ENCODE results near the gene MDFIC. TPM values are rescaled to one million over a fixed set of nuclear protein-coding genes. Genes with fewer than 3 reads are reported as not detected.
A peak's percentile ranks its signal among the peaks of the same experiment; 100 is the strongest.

MDFIC gene
- total and polyA plus RNA-seq, 12 donors = 11.4 to 172 (median 53.4) TPM

GRCh38 chr7:115052706-115053105, 130.8 kb downstream of the MDFIC start:
- H3K27ac ChIP-seq = no peak overlapping the region
- WGBS, 4 donors = 81 to 92% (median 89%) methylated on average over 4 of the region's 4 CpGs
- TF ChIP-seq POLR2A (IDR thresholded peaks at IDR 0.05) (no peak), CTCF (IDR thresholded peaks at IDR 0.05) (no peak)
- no peaks in the 10 kb centered on the region for H3K9me3 ChIP-seq (replicated peaks in 1 of 3)
- H3K4me3 ChIP-seq = no peak overlapping the region
- H3K36me3 ChIP-seq (replicated peaks in 1 of 2) = no peaks in the 10 kb centered on the region
- no peaks in the 10 kb centered on the region for H3K4me1 ChIP-seq (replicated peaks in 1 of 2)
- intact Hi-C loops (cut with DNase I) = no loop called here
- H3K27me3 ChIP-seq = no peaks in the 10 kb centered on the region
- DNase-seq = no peak

- TF ChIP-seq POLR2A (IDR thresholded peaks at IDR 0.05) (no peak), CTCF (IDR thresholded peaks at IDR 0.05) (no peak)
- Histone ChIP-seq H3K27ac (no peak overlapping the region), H3K4me1 (replicated peaks in 1 of 2) (no peaks in the 10 kb centered on the region), H3K27me3 (no peaks in the 10 kb centered on the region), H3K4me3 (no peak overlapping the region), H3K9me3 (replicated peaks in 1 of 3) (no peaks in the 10 kb centered on the region), H3K36me3 (replicated peaks in 1 of 2) (no peaks in the 10 kb centered on the region)
- intact Hi-C loops (cut with DNase I) = no loop called here
- 50 to 60% (median 51%) methylated on average over 3 of the region's 3 CpGs for WGBS, 4 donors
- DNase-seq = peak in 1 of 7 donors; percentile 6
Measured at GRCh38 chr7:115054478-115055065, 132.7 kb downstream of the MDFIC start.

- no peak overlapping the region for H3K4me3 ChIP-seq
- no peak for DNase-seq
- 72 to 100% (median 79%) methylated on average over 2 of the region's 2 CpGs for WGBS, 4 donors
- TF ChIP-seq CTCF (IDR thresholded peaks at IDR 0.05) (no peak), POLR2A (IDR thresholded peaks at IDR 0.05) (no peak)
- intact Hi-C loops (cut with DNase I) = no loop called here
- no peak overlapping the region for H3K27ac ChIP-seq
- H3K9me3 ChIP-seq (replicated peaks in 1 of 3) = no peaks in the 10 kb centered on the region
- no peaks in the 10 kb centered on the region for H3K4me1 ChIP-seq (replicated peaks in 1 of 2)
- H3K36me3 ChIP-seq (replicated peaks in 1 of 2) = no peaks in the 10 kb centered on the region
- H3K27me3 ChIP-seq = no peaks in the 10 kb centered on the region
Measured at GRCh38 chr7:115056019-115056418, 134.1 kb downstream of the MDFIC start.

- 58 to 82% (median 68%) methylated on average over 3 of the region's 3 CpGs for WGBS, 4 donors
- no peaks in the 10 kb centered on the region for H3K36me3 ChIP-seq (replicated peaks in 1 of 2)
- TF ChIP-seq CTCF (IDR thresholded peaks at IDR 0.05) = no peak
- TF ChIP-seq POLR2A (IDR thresholded peaks at IDR 0.05) = no peak
- H3K4me1 ChIP-seq (replicated peaks in 1 of 2) = no peaks in the 10 kb centered on the region
- no peaks in the 10 kb centered on the region for H3K9me3 ChIP-seq (replicated peaks in 1 of 3)
- no peak for DNase-seq
- H3K27me3 ChIP-seq = no peaks in the 10 kb centered on the region
- H3K27ac ChIP-seq = no peak overlapping the region
- H3K4me3 ChIP-seq = no peak overlapping the region
- intact Hi-C loops (cut with DNase I) = no loop called here
Measured at GRCh38 chr7:115058726-115059125, 136.8 kb downstream of the MDFIC start.
